IMR-90 (cell line): ENCODE measurements around the gene AFDN. TPM values are rescaled to one million over a fixed set of nuclear protein-coding genes. Genes with fewer than 3 reads are reported as not detected.
A peak's percentile ranks its signal among the peaks of the same experiment; 100 is the strongest.

Experiments
- ATAC-seq: fragments of 200-7000 bp; cut with Tn5 transposase; 2 replicates; pipeline ENCODE4 v1.9.1; 2020; ENCODE audit warnings: low read depth, mild to moderate bottlenecking, moderate library complexity
- BruUV-seq: library from RNA; stranded (reverse); fragments of 400-500 nt; replicated peaks from 2 replicates; lab custom pipeline; 2021; lab: Mats Ljungman, UMichigan
- CTCF ChIA-PET: fragments of 300-600 bp; formaldehyde crosslinking; extraction: SDS; loops from one replicate; lab custom pipeline; 2021; ENCODE audit warnings: antibody characterized with exemption; lab: Yijun Ruan, JAX
- POLR2A ChIA-PET: fragments of 300-600 bp; sonication (Branson Sonifier 250); formaldehyde crosslinking; loops from one replicate; lab custom pipeline; 2022; ENCODE audit warnings: antibody characterized with exemption; ENCODE audit not compliant: unreplicated experiment; lab: Charles Lee
- DNase-seq: peaks from one replicate; pipeline ENCODE4 v3.0.0; 2013
- H2AFZ ChIP-seq: replicated peaks from 2 replicates; pipeline ENCODE3; 2013; ENCODE audit warnings: low read length, mild to moderate bottlenecking; ENCODE audit not compliant: poor library complexity
- H2AK5ac ChIP-seq: 2 replicates; pipeline ENCODE4 v1.6.1; 2013; ENCODE audit warnings: low read depth, low read length, inconsistent platforms
- H2AK9ac ChIP-seq: replicated peaks from 2 replicates; pipeline ENCODE3; 2013; ENCODE audit warnings: mild to moderate bottlenecking, low read depth, low read length, moderate library complexity; ENCODE audit not compliant: poor library complexity
- H2BK120ac ChIP-seq: 2 replicates; pipeline ENCODE4 v1.6.1; 2013; ENCODE audit warnings: low read depth, low read length, inconsistent platforms
- H2BK15ac ChIP-seq: 3 replicates; pipeline ENCODE4 v1.6.1; 2013; ENCODE audit warnings: low read depth, low read length, inconsistent platforms
- H2BK20ac ChIP-seq: 2 replicates; pipeline ENCODE4 v1.6.1; 2013; ENCODE audit warnings: low read depth, mild to moderate bottlenecking, inconsistent platforms, low read length, moderate library complexity
- H2BK5ac ChIP-seq: 2 replicates; pipeline ENCODE4 v1.6.1; 2013; ENCODE audit warnings: mild to moderate bottlenecking, low read depth, low read length, inconsistent platforms; ENCODE audit not compliant: poor library complexity, severe bottlenecking
- H3K14ac ChIP-seq: replicated peaks from 2 replicates; pipeline ENCODE4 v1.6.1; 2013; ENCODE audit warnings: low read depth, low read length, inconsistent platforms
- H3K18ac ChIP-seq: 2 replicates; pipeline ENCODE4 v1.6.1; 2013; ENCODE audit warnings: low read depth, low read length, control low read depth
- H3K23ac ChIP-seq: 2 replicates; pipeline ENCODE4 v1.6.1; 2013; ENCODE audit warnings: low read depth, low read length, inconsistent platforms
- H3K27ac ChIP-seq: 2 replicates; pipeline ENCODE4 v1.5.1; 2013; ENCODE audit warnings: mild to moderate bottlenecking, control low read depth, low read length; ENCODE audit not compliant: insufficient read depth
- H3K27me3 ChIP-seq: 2 replicates; pipeline ENCODE4 v1.6.1; 2013; ENCODE audit warnings: low read length; ENCODE audit not compliant: control insufficient read depth, insufficient read depth
- H3K36me3 ChIP-seq: 2 replicates; pipeline ENCODE4 v1.6.1; 2013; ENCODE audit warnings: low read length, mixed read lengths; ENCODE audit not compliant: control insufficient read depth, insufficient read depth
- H3K4ac ChIP-seq: 2 replicates; pipeline ENCODE4 v1.6.1; 2013; ENCODE audit warnings: low read depth, low read length, inconsistent platforms
- H3K4me1 ChIP-seq: 2 replicates; pipeline ENCODE4 v1.6.1; 2013; ENCODE audit warnings: low read length, mixed read lengths; ENCODE audit not compliant: control insufficient read depth, insufficient read depth
- H3K4me2 ChIP-seq: 2 replicates; pipeline ENCODE4 v1.6.1; 2013; ENCODE audit warnings: low read depth, mild to moderate bottlenecking, control low read depth, low read length, moderate library complexity
- H3K4me3 ChIP-seq: 2 replicates; pipeline ENCODE4 v1.5.1; 2013; ENCODE audit warnings: low read depth, mild to moderate bottlenecking, control low read depth, low read length, moderate library complexity; ENCODE audit not compliant: insufficient read depth
- H3K56ac ChIP-seq: 2 replicates; pipeline ENCODE4 v1.6.1; 2013; ENCODE audit warnings: low read length, inconsistent platforms; ENCODE audit not compliant: insufficient read depth; ENCODE audit errors: extremely low read depth
- H3K79me1 ChIP-seq, 2 experiments: 2 replicates each; pipeline ENCODE4 v1.6.1; 2013; ENCODE audit warnings: low read length in 2 of 2, inconsistent platforms in 1 of 2, low read depth in 1 of 2
- H3K9ac ChIP-seq: 2 replicates; pipeline ENCODE4 v1.6.1; 2013; ENCODE audit warnings: low read depth, low read length, control low read depth
- H3K9me1 ChIP-seq: 2 replicates; pipeline ENCODE4 v1.6.1; 2013; ENCODE audit warnings: low read length, inconsistent platforms; ENCODE audit not compliant: insufficient read depth
- H3K9me3 ChIP-seq: 2 replicates; pipeline ENCODE4 v1.6.1; 2013; ENCODE audit warnings: low read length; ENCODE audit not compliant: control insufficient read depth, insufficient read depth
- H4K20me1 ChIP-seq: 2 replicates; pipeline ENCODE4 v1.6.1; 2013; ENCODE audit warnings: low read length, inconsistent platforms; ENCODE audit not compliant: insufficient read depth
- H4K5ac ChIP-seq: 2 replicates; pipeline ENCODE4 v1.6.1; 2013; ENCODE audit warnings: mild to moderate bottlenecking, low read depth, low read length, control low read depth
- H4K8ac ChIP-seq, 2 experiments: 2 replicates each; pipeline ENCODE4 v1.6.1; 2013; ENCODE audit warnings: low read depth in 2 of 2, low read length in 2 of 2, control low read depth in 1 of 2, inconsistent platforms in 1 of 2
- H4K91ac ChIP-seq: 2 replicates; pipeline ENCODE4 v1.6.1; 2013; ENCODE audit warnings: low read depth, low read length, inconsistent platforms; ENCODE audit not compliant: insufficient read depth
- BHLHE40 ChIP-seq: fragments of 150-350 bp; IDR thresholded peaks from 2 replicates; pipeline ENCODE4 v1.6.1; 2016; ENCODE audit warnings: mild to moderate bottlenecking, low read depth, low read length
- FOS ChIP-seq: fragments of 150-350 bp; IDR thresholded peaks from 2 replicates; pipeline ENCODE4 v1.6.1; 2016; ENCODE audit warnings: low read depth, low read length
- WGBS, 2 experiments: methylation state at CpG; one replicate each; pipeline versions ENCODE4 v1.1.5 to v1.1.7; 2013; ENCODE audit warnings: missing lambda C conversion rate in 2 of 2; ENCODE audit not compliant: insufficient read length in 1 of 2; ENCODE audit errors: extremely low coverage in 2 of 2; 5-methylcytosine and 5-hydroxymethylcytosine counted together
- dilution Hi-C: fragments of 300-500 bp; cut with HindIII; formaldehyde crosslinking; loops from one replicate; pipeline ENCODE4 v1.14.3; 2018; ENCODE audit warnings: low sequenced_read_pairs; ENCODE audit not compliant: unreplicated experiment
- in situ Hi-C: fragments of 300-500 bp; cut with MboI; formaldehyde crosslinking; loops from 3 replicates; pipeline ENCODE4 v1.14.3; 2019; ENCODE audit warnings: low sequenced_read_pairs, inconsistent platforms, mixed read lengths
- intact Hi-C: fragments of 100-400 bp; cut with micrococcal nuclease; formaldehyde crosslinking; loops from 2 replicates; pipeline ENCODE4 v1.10.0; 2022
- polyA plus RNA-seq, 3 experiments: library from polyadenylated mRNA; depleted of rRNA; stranded (reverse); fragments of >200 nt; gene quantifications; 2 replicates each; pipeline ENCODE4 v1.2.3, GENCODE V29; 2012; ENCODE audit warnings: low replicate concordance in 1 of 3
- total RNA-seq: library from RNA; depleted of rRNA; stranded (reverse); fragments of >200 nt; gene quantifications from 2 replicates; pipeline ENCODE4 v1.2.3, GENCODE V29; 2012

The AFDN gene
- total and polyA plus RNA-seq, 2 of the 4 experiments (the other 2 are of a cell fraction) = 11.6 to 20.8 TPM

GRCh38 chr6:167824591-167825331 is 1.9 kb upstream of the AFDN start:
- H3K36me3 ChIP-seq = no peaks in the 10 kb centered on the region
- H3K56ac ChIP-seq = no peak overlapping the region
- H3K27me3 ChIP-seq = peaks cover 1% of the 10 kb centered on the region; the same call in 1 of the 2 replicates
- peak overlapping the region; percentile 100; the same call in 1 of the 2 replicates for H3K4me3 ChIP-seq
- H2BK15ac ChIP-seq = no peak overlapping the region
- BruUV-seq = no TSS peak
- peaks cover 2% of the 10 kb centered on the region; the same call in 1 of the 2 replicates for H3K4me1 ChIP-seq
- no peak overlapping the region for H4K8ac ChIP-seq
- H3K23ac ChIP-seq = no peak overlapping the region
- no peak overlapping the region for H2BK20ac ChIP-seq
- WGBS, 2 experiments = 40% methylated on average over 2 of the region's 19 CpGs; no CpG with 5 or more reads in 1 of the 2 experiments
- no peaks in the 10 kb centered on the region for H3K9me3 ChIP-seq
- H2BK120ac ChIP-seq = no peak overlapping the region
- TF ChIP-seq FOS = no peak
- TF ChIP-seq BHLHE40 = peak; percentile 15; the same call in 1 of the 2 replicates
- H3K4ac ChIP-seq = no peak overlapping the region
- H4K20me1 ChIP-seq = peaks cover 9% of the 10 kb centered on the region
- POLR2A ChIA-PET = no interaction called here
- no peak for ATAC-seq
- intact Hi-C loops = loop anchor here (10.0 kb wide), 1 partner anchor 210 kb away; no protein-coding TSS in a partner anchor
- H3K14ac ChIP-seq = no peak overlapping the region
- H3K9ac ChIP-seq = no peak overlapping the region
- H2BK5ac ChIP-seq = no peak overlapping the region
- no peak overlapping the region for H3K18ac ChIP-seq
- no peak overlapping the region for H2AFZ ChIP-seq
- DNase-seq = peak; percentile 25
- in situ Hi-C loops = no loop called here
- peaks cover 0 to 7% of the 10 kb centered on the region in 2 experiments; a peak in 3 of 4 replicates for H3K79me1 ChIP-seq
- H3K9me1 ChIP-seq = no peaks in the 10 kb centered on the region
- no peak overlapping the region for H2AK5ac ChIP-seq
- dilution Hi-C loops = no loop called here
- H3K27ac ChIP-seq = no peak overlapping the region
- no peak overlapping the region for H4K5ac ChIP-seq
- CTCF ChIA-PET = interaction anchor here (0.6 to 0.9 kb wide), 4 partner anchors 19 to 1672 kb away, joined by 3 read pairs; no protein-coding TSS in a partner anchor
- H3K4me2 ChIP-seq = peak overlapping the region; percentile 73
- H2AK9ac ChIP-seq = no peak overlapping the region
- H4K91ac ChIP-seq = no peak overlapping the region
